CD4-positive, alpha-beta T cell (primary cell): ENCODE measurements around the gene ELOVL1. TPM values are rescaled to one million over a fixed set of nuclear protein-coding genes. Genes with fewer than 3 reads are reported as not detected.

ENCODE experiments used
- ATAC-seq: fragments of 200-7000 bp; cut with Tn5 transposase; one replicate; pipeline ENCODE4 v1.10.0; 2022; ENCODE audit warnings: mild to moderate bottlenecking; ENCODE audit not compliant: poor library complexity
- CTCF ChIA-PET: fragments of 350-600 bp; sonication (Branson Sonifier 250); formaldehyde crosslinking; loops from one replicate; lab custom pipeline; 2021; ENCODE audit warnings: antibody characterized with exemption, inconsistent platforms; lab: Charles Lee
- POLR2A ChIA-PET: fragments of 350-600 bp; sonication (Branson Sonifier 250); formaldehyde crosslinking; loops from one replicate; lab custom pipeline; 2021; ENCODE audit warnings: antibody characterized with exemption, inconsistent platforms; lab: Charles Lee
- DNase-seq, 14 experiments: peaks; one replicate each; pipeline ENCODE4 v3.0.0-alpha.2; 2013 to 2020; ENCODE audit warnings: mixed read lengths in 2 of 14
- H3K27ac ChIP-seq, 2 donors: one replicate each; pipeline versions ENCODE4 v1.5.1 to v1.7.0; 2013; ENCODE audit warnings: low read length in 2 of 2, low read depth in 1 of 2, mild to moderate bottlenecking in 1 of 2
- H3K27me3 ChIP-seq, 2 experiments: 1 replicate in 1 of 2; 2 replicates in 1 of 2; pipeline versions ENCODE4 v1.6.1 to v1.7.0; 2013; ENCODE audit warnings: low read length in 2 of 2, control low read depth in 1 of 2, mild to moderate bottlenecking in 1 of 2, moderate library complexity in 1 of 2; ENCODE audit not compliant: insufficient read depth in 2 of 2, control insufficient read depth in 1 of 2
- H3K36me3 ChIP-seq: one replicate; pipeline ENCODE4 v1.6.1; 2013; ENCODE audit warnings: low read length, control low read depth; ENCODE audit not compliant: insufficient read depth
- H3K4me1 ChIP-seq: one replicate; pipeline ENCODE4 v1.6.1; 2013; ENCODE audit warnings: low read length, control low read depth; ENCODE audit not compliant: insufficient read depth
- H3K4me3 ChIP-seq: one replicate; pipeline ENCODE4 v1.5.1; 2013; ENCODE audit warnings: mild to moderate bottlenecking, low read length, moderate library complexity
- H3K9me3 ChIP-seq, 2 experiments: 1 replicate in 1 of 2; 2 replicates in 1 of 2; pipeline versions ENCODE4 v1.6.1 to v1.7.0; 2013; ENCODE audit warnings: low read length in 2 of 2, mild to moderate bottlenecking in 2 of 2, control low read depth in 1 of 2, moderate library complexity in 1 of 2; ENCODE audit not compliant: control insufficient read depth in 1 of 2, insufficient read depth in 1 of 2
- H3K27ac Mint-ChIP-seq: one replicate; pipeline ENCODE4 v1.8.0; 2020; ENCODE audit warnings: mixed read lengths
- H3K27me3 Mint-ChIP-seq: one replicate; pipeline ENCODE4 v1.8.0; 2021; ENCODE audit warnings: mixed read lengths
- H3K36me3 Mint-ChIP-seq: one replicate; pipeline ENCODE4 v1.8.0; 2021; ENCODE audit warnings: low read depth, mixed read lengths
- H3K4me1 Mint-ChIP-seq: one replicate; pipeline ENCODE4 v1.8.0; 2021; ENCODE audit warnings: low read depth, mixed read lengths
- H3K4me3 Mint-ChIP-seq: one replicate; pipeline ENCODE4 v1.8.0; 2020; ENCODE audit warnings: mild to moderate bottlenecking, mixed read lengths
- H3K9me3 Mint-ChIP-seq: one replicate; pipeline ENCODE4 v1.8.0; 2020; ENCODE audit warnings: mixed read lengths
- CTCF ChIP-seq: fragments of 200-600 bp; IDR thresholded peaks from one replicate; pipeline ENCODE4 v1.8.0; 2022; ENCODE audit warnings: antibody characterized with exemption, mild to moderate bottlenecking
- intact Hi-C, 2 experiments: fragments of 100-400 bp; cut with DNase I in 1 of 2; cut with micrococcal nuclease in 1 of 2; formaldehyde crosslinking; loops; one replicate each; pipeline versions ENCODE4 v1.15.1 to v1.9.0; 2023 to 2025; cut with DNase I, micrococcal nuclease
- total RNA-seq, 174 experiments: library from RNA in 2 of 174; stranded (reverse) in 2 of 174; gene quantifications; one replicate each; pipeline ENCODE4 v1.2.3 and lab custom pipeline; 2021 to 2026

The ELOVL1 gene
- total RNA-seq, 2 experiments from 2014 or later: 28.7 to 31.2 TPM

- ChIA-PET POLR2A (interaction anchor here (1.0 to 4.5 kb wide), 2 partner anchors 20 to 262 kb away, joined by 3 to 24 read pairs; partner anchors contain the start of genes ELOVL1 and KDM4A), CTCF (interaction anchor here (1.4 to 1.6 kb wide), 2 partner anchors 20 to 30 kb away, joined by 4 to 7 read pairs; partner anchors contain the start of genes CDC20 and ELOVL1)
- Mint-ChIP-seq H3K9me3 (no peaks in the 10 kb centered on the region), H3K4me3 (peak overlapping the region; percentile 100), H3K4me1 (peaks cover 35% of the 10 kb centered on the region), H3K27me3 (no peaks in the 10 kb centered on the region), H3K27ac (peak overlapping the region; percentile 86), H3K36me3 (peaks cover 72% of the 10 kb centered on the region)
- ATAC-seq: no peak
- no peak for DNase-seq
- peaks cover 27% of the 10 kb centered on the region for H3K4me1 ChIP-seq
- H3K27me3 ChIP-seq: no peaks in the 10 kb centered on the region
- H3K36me3 ChIP-seq: peaks cover 45% of the 10 kb centered on the region
- no peak overlapping the region for H3K27ac ChIP-seq
- TF ChIP-seq CTCF: no peak
- H3K4me3 ChIP-seq: no peak overlapping the region
- intact Hi-C loops: loop anchor here in 1 of 2 experiments (2.0 to 5.0 kb wide), 2 partner anchors 29 to 64 kb away; partner anchors contain the start of genes CDC20 and HYI
- no peaks in the 10 kb centered on the region for H3K9me3 ChIP-seq
Measured at GRCh38 chr1:43387976-43388599, 20.3 kb upstream of the ELOVL1 start.

- ATAC-seq: no peak
- Histone ChIP-seq H3K27me3 (no peaks in the 10 kb centered on the region), H3K4me1 (peaks cover 27% of the 10 kb centered on the region), H3K9me3 (no peaks in the 10 kb centered on the region), H3K36me3 (peaks cover 56% of the 10 kb centered on the region), H3K4me3 (no peak overlapping the region), H3K27ac (no peak overlapping the region)
- Mint-ChIP-seq H3K27ac (no peak overlapping the region), H3K9me3 (no peaks in the 10 kb centered on the region), H3K4me3 (no peak overlapping the region), H3K36me3 (peaks cover 82% of the 10 kb centered on the region), H3K27me3 (no peaks in the 10 kb centered on the region), H3K4me1 (peaks cover 34% of the 10 kb centered on the region)
- intact Hi-C loops: loop anchor here in 1 of 2 experiments (5.0 kb wide), 1 partner anchor 66 kb away; the partner anchor contains the start of gene HYI
- ChIA-PET CTCF (no interaction called here), POLR2A (interaction anchor here (1.1 kb wide), 1 partner anchor 18 kb away, joined by 3 read pairs; the partner anchor contains the start of gene ELOVL1)
- no peak for DNase-seq
- no peak for TF ChIP-seq CTCF
Measured at GRCh38 chr1:43386676-43387075, 18.9 kb upstream of the ELOVL1 start.

- Mint-ChIP-seq H3K27ac (no peak overlapping the region), H3K9me3 (no peaks in the 10 kb centered on the region), H3K27me3 (no peaks in the 10 kb centered on the region), H3K4me3 (peak overlapping the region; percentile 18), H3K36me3 (peaks cover 73% of the 10 kb centered on the region), H3K4me1 (peaks cover 17% of the 10 kb centered on the region)
- intact Hi-C loops: no loop called here
- ATAC-seq (no peak), DNase-seq (no peak)
- H3K4me3 ChIP-seq: no peak overlapping the region
- peaks cover 59% of the 10 kb centered on the region for H3K36me3 ChIP-seq
- no peaks in the 10 kb centered on the region for H3K9me3 ChIP-seq
- CTCF ChIA-PET: no interaction called here
- peaks cover 6% of the 10 kb centered on the region for H3K4me1 ChIP-seq
- no peak overlapping the region for H3K27ac ChIP-seq
- no peaks in the 10 kb centered on the region for H3K27me3 ChIP-seq
- POLR2A ChIA-PET: no interaction called here
- no peak for TF ChIP-seq CTCF
Measured at GRCh38 chr1:43383449-43383848, 15.6 kb upstream of the ELOVL1 start.
